Esophagus squamous epithelium (tissue), 4 donors: Measurements from ENCODE around the gene ATP10B.

Experiments
- CTCF ChIP-seq, 6 experiments: fragments of 450-650 bp in 4 of 6; fragments of 200-600 bp in 2 of 6; sonication (generic) in 2 of 6; IDR thresholded peaks; one replicate each; pipeline ENCODE4 v1.5.1; 2016 to 2019; ENCODE audit warnings: antibody characterized with exemption in 6 of 6, mild to moderate bottlenecking in 4 of 6, moderate library complexity in 4 of 6
- POLR2A ChIP-seq, 4 donors: fragments of 450-650 bp; IDR thresholded peaks; one replicate each; pipeline ENCODE4 v1.6.1; 2017; ENCODE audit warnings: antibody characterized with exemption in 4 of 4, mild to moderate bottlenecking in 4 of 4, moderate library complexity in 3 of 4

GRCh38 chr5:160573318-160573717, 278.7 kb downstream of the ATP10B start:
- TF ChIP-seq CTCF (IDR thresholded peaks at IDR 0.05) (no peak), POLR2A (IDR thresholded peaks at IDR 0.05) (no peak)
